NOMO-1 (cell line): ENCODE data around the gene ENOPH1.
A peak's percentile ranks its signal among the peaks of the same experiment; 100 is the strongest.
"Not testable (repeated sequence)": the region's sequence is repeated elsewhere in the genome, so short reads cannot be mapped to it uniquely, and the experiment has no call there.

Source experiments
- DNase-seq, 2 experiments: peaks; one replicate each; lab custom pipeline; 2025; ENCODE audit not compliant: unreplicated experiment in 2 of 2; lab: John Stamatoyannopoulos, UW

ENOPH1 gene

GRCh38 chr4:82467471-82467870, 37.1 kb downstream of the ENOPH1 start:
- no peak for DNase-seq

GRCh38 chr4:82469791-82470345, 39.5 kb downstream of the ENOPH1 start:
- DNase-seq = no peak

- DNase-seq = not testable (repeated sequence)
Observed at GRCh38 chr4:82473080-82473479, 42.7 kb downstream of the ENOPH1 start.

- DNase-seq = no peak
Observed at GRCh38 chr4:82473621-82474164, 43.3 kb downstream of the ENOPH1 start.

GRCh38 chr4:82475931-82476330, 45.5 kb downstream of the ENOPH1 start:
- not testable (repeated sequence) for DNase-seq

- DNase-seq = not testable (repeated sequence)
Observed at GRCh38 chr4:82477469-82477868, 47.1 kb downstream of the ENOPH1 start.

GRCh38 chr4:82479562-82479961, 49.2 kb downstream of the ENOPH1 start:
- no peak for DNase-seq

- no peak for DNase-seq
Observed at GRCh38 chr4:82480771-82481505, 50.5 kb downstream of the ENOPH1 start.

GRCh38 chr4:82481506-82481840, 51.1 kb downstream of the ENOPH1 start:
- no peak for DNase-seq

- no peak for DNase-seq
Observed at GRCh38 chr4:82482387-82482786, 52.0 kb downstream of the ENOPH1 start.

GRCh38 chr4:82484996-82485783, 54.8 kb downstream of the ENOPH1 start:
- DNase-seq = no peak

GRCh38 chr4:82489076-82489475, 58.7 kb downstream of the ENOPH1 start:
- DNase-seq = no peak

GRCh38 chr4:82489987-82490386, 59.6 kb downstream of the ENOPH1 start:
- no peak for DNase-seq

- DNase-seq = no peak
Observed at GRCh38 chr4:82491251-82491960, 61.0 kb downstream of the ENOPH1 start.

GRCh38 chr4:82493721-82494425, 63.5 kb downstream of the ENOPH1 start:
- DNase-seq = peak; percentile 30 to 38

GRCh38 chr4:82495666-82496065, 65.3 kb downstream of the ENOPH1 start:
- no peak for DNase-seq

GRCh38 chr4:82496349-82496748, 66.0 kb downstream of the ENOPH1 start:
- no peak for DNase-seq

- DNase-seq = no peak
Observed at GRCh38 chr4:82499738-82500434, 69.5 kb downstream of the ENOPH1 start.

GRCh38 chr4:82500435-82501153, 70.2 kb downstream of the ENOPH1 start:
- DNase-seq = no peak
